HepG2 (cell line): ENCODE data around the gene PDGFRB. TPM values are rescaled to one million over a fixed set of nuclear protein-coding genes. Genes with fewer than 3 reads are reported as not detected.

ENCODE experiments used
- ATAC-seq: fragments of 200-7000 bp; cut with Tn5 transposase; 3 replicates; pipeline ENCODE4 v1.9.1; 2020; ENCODE audit warnings: mild to moderate bottlenecking, moderate library complexity
- BruUV-seq: library from RNA; stranded (reverse); fragments of 400-500 nt; replicated peaks from 2 replicates; lab custom pipeline; 2021; lab: Mats Ljungman, UMichigan
- CTCF ChIA-PET: fragments of 300-600 bp; formaldehyde crosslinking; extraction: SDS; loops from one replicate; lab custom pipeline; 2021; ENCODE audit warnings: low total read pairs, inconsistent platforms, low intra/inter-chr PET ratio; lab: Yijun Ruan, JAX
- POLR2A ChIA-PET: fragments of 350-600 bp; sonication (Branson Sonifier 250); formaldehyde crosslinking; loops from one replicate; lab custom pipeline; 2020; ENCODE audit warnings: antibody characterized with exemption, inconsistent platforms; lab: Yijun Ruan, JAX
- DNase-seq: peaks from one replicate; pipeline ENCODE4 v3.0.0-alpha.2; 2015; ENCODE audit warnings: low spot score
- FAIRE-seq: peaks from 3 replicates; lab custom pipeline; 2011; peaks lifted over from hg19 to GRCh38; lab: Jason Lieb, UNC
- H2AFZ ChIP-seq: one replicate; pipeline ENCODE4 v1.6.1; 2011; ENCODE audit warnings: low read length, inconsistent platforms
- H3K27ac ChIP-seq: fragments of 300-600 bp; 3 replicates; pipeline ENCODE4 v1.8.0; 2011; ENCODE audit warnings: mixed run types, mild to moderate bottlenecking, mixed read lengths, low read length, inconsistent platforms; ENCODE audit not compliant: insufficient read depth; ENCODE audit errors: extremely low read length
- H3K27me3 ChIP-seq, 2 experiments: fragments of 200-600 bp in 1 of 2; 2 replicates in 1 of 2; 3 replicates in 1 of 2; pipeline versions ENCODE4 v1.6.0 to v1.8.0; 2011; ENCODE audit warnings: low read length in 2 of 2, mild to moderate bottlenecking in 2 of 2, moderate library complexity in 2 of 2, inconsistent platforms in 1 of 2; ENCODE audit not compliant: insufficient read depth in 2 of 2, control insufficient read depth in 1 of 2
- H3K36me3 ChIP-seq, 2 experiments: fragments of 200-600 bp in 1 of 2; replicated peaks in 1 of 2; 2 replicates in 1 of 2; 3 replicates in 1 of 2; pipeline versions ENCODE4 v1.5.1 to v1.8.0; 2011; ENCODE audit warnings: low read length in 2 of 2, inconsistent platforms in 1 of 2; ENCODE audit not compliant: insufficient read depth in 2 of 2, control insufficient read depth in 1 of 2
- H3K4me1 ChIP-seq: 2 replicates; pipeline ENCODE4 v1.5.1; 2012; ENCODE audit warnings: low read length, inconsistent platforms; ENCODE audit not compliant: insufficient read depth
- H3K4me2 ChIP-seq: 2 replicates; pipeline ENCODE4 v1.6.0; 2011; ENCODE audit warnings: low read depth, low read length, inconsistent platforms
- H3K4me3 ChIP-seq, 3 experiments: fragments of 200-600 bp in 1 of 3; sonication (generic), shearing (Covaris generic) in 1 of 3; replicated peaks in 1 of 3; 2 replicates each; pipeline ENCODE4 v1.5.1; 2011 to 2016; ENCODE audit warnings: low read length in 3 of 3, inconsistent platforms in 2 of 3, low read depth in 2 of 3, mild to moderate bottlenecking in 2 of 3, control low read depth in 1 of 3, mixed read lengths in 1 of 3; ENCODE audit not compliant: insufficient read depth in 1 of 3
- H3K79me2 ChIP-seq: one replicate; pipeline ENCODE4 v1.6.1; 2011; ENCODE audit warnings: low read length, inconsistent platforms; ENCODE audit not compliant: insufficient read depth
- H3K9ac ChIP-seq: 2 replicates; pipeline ENCODE4 v1.6.0; 2011; ENCODE audit warnings: mild to moderate bottlenecking, low read depth, low read length, inconsistent platforms; ENCODE audit not compliant: insufficient read depth
- H3K9me3 ChIP-seq: 2 replicates; pipeline ENCODE4 v1.5.1; 2012; ENCODE audit warnings: mild to moderate bottlenecking, low read length
- H4K20me1 ChIP-seq: 2 replicates; pipeline ENCODE4 v1.6.0; 2011; ENCODE audit warnings: inconsistent platforms, mild to moderate bottlenecking, low read length, moderate library complexity; ENCODE audit not compliant: insufficient read depth
- AKNA ChIP-seq: sonication (generic); formaldehyde crosslinking; IDR thresholded peaks from 2 replicates; pipeline ENCODE4 v1.4.0; 2020; ENCODE audit warnings: missing genetic modification reagents, borderline replicate concordance
- BRD4 ChIP-seq: sonication (generic); formaldehyde crosslinking; IDR thresholded peaks from 2 replicates; pipeline ENCODE4 v1.4.0; 2020; ENCODE audit warnings: missing genetic modification reagents
- CERS6 ChIP-seq: sonication (generic); formaldehyde crosslinking; IDR thresholded peaks from 2 replicates; pipeline ENCODE4 v1.5.0; 2020; ENCODE audit warnings: missing genetic modification reagents
- HOXA7 ChIP-seq: sonication (generic); formaldehyde crosslinking; IDR thresholded peaks from 2 replicates; pipeline ENCODE4 v1.8.1; 2022; ENCODE audit warnings: mild to moderate bottlenecking, missing genetic modification reagents, moderate library complexity
- KAT7 ChIP-seq: IDR thresholded peaks from 2 replicates; pipeline ENCODE4 v1.6.1; 2018; ENCODE audit warnings: borderline replicate concordance, missing compliant biosample characterization
- TSC22D2 ChIP-seq: sonication (generic); formaldehyde crosslinking; IDR thresholded peaks from 2 replicates; pipeline ENCODE4 v1.5.1; 2020; ENCODE audit warnings: missing genetic modification reagents, mild to moderate bottlenecking, borderline replicate concordance
- ZFP1 ChIP-seq: IDR thresholded peaks from 2 replicates; pipeline ENCODE4 v1.6.1; 2016
- ZFP37 ChIP-seq: sonication (generic); formaldehyde crosslinking; IDR thresholded peaks from 2 replicates; pipeline ENCODE4 v1.4.0; 2020; ENCODE audit warnings: missing genetic modification reagents, borderline replicate concordance
- ZFP82 ChIP-seq: sonication (generic); formaldehyde crosslinking; IDR thresholded peaks from 2 replicates; pipeline ENCODE4 v1.5.1; 2020; ENCODE audit warnings: mild to moderate bottlenecking, missing genetic modification reagents, borderline replicate concordance
- ZFY ChIP-seq: sonication (generic); formaldehyde crosslinking; IDR thresholded peaks from 2 replicates; pipeline ENCODE4 v1.4.0; 2020; ENCODE audit warnings: missing genetic modification reagents
- ZGPAT ChIP-seq: IDR thresholded peaks from 2 replicates; pipeline ENCODE4 v1.6.1; 2016; ENCODE audit warnings: mild to moderate bottlenecking
- ZNF275 ChIP-seq: sonication (generic); formaldehyde crosslinking; IDR thresholded peaks from 2 replicates; pipeline ENCODE4 v1.8.0; 2022; ENCODE audit warnings: missing genetic modification reagents, mild to moderate bottlenecking, inconsistent platforms, borderline replicate concordance
- ZNF383 ChIP-seq: sonication (generic); formaldehyde crosslinking; IDR thresholded peaks from 2 replicates; pipeline ENCODE4 v1.4.0; 2020; ENCODE audit warnings: missing genetic modification reagents, mild to moderate bottlenecking, borderline replicate concordance
- ZNF580 ChIP-seq: IDR thresholded peaks from 2 replicates; pipeline ENCODE4 v1.6.1; 2016; ENCODE audit warnings: low read depth, borderline replicate concordance
- ZNF761 ChIP-seq: sonication (generic); formaldehyde crosslinking; conservative IDR thresholded peaks from 2 replicates; pipeline ENCODE4 v1.4.0; 2020; ENCODE audit warnings: mild to moderate bottlenecking, missing genetic modification reagents
- WGBS: methylation state at CpG from one replicate; pipeline ENCODE4 v1.1.6; 2017; ENCODE audit warnings: low lambda C conversion rate; 5-methylcytosine and 5-hydroxymethylcytosine counted together
- in situ Hi-C: cut with HindIII; loops from 2 replicates; pipeline ENCODE4 v1.10.0; 2017; ENCODE audit warnings: low pct_unique_long_range_greater_than_20kb; ENCODE audit not compliant: extremely low pct_ligation_motif_present
- intact Hi-C: fragments of 100-400 bp; cut with micrococcal nuclease; formaldehyde crosslinking; loops from one replicate; pipeline ENCODE4 v1.10.0; 2022; ENCODE audit not compliant: unreplicated experiment
- polyA plus RNA-seq, 8 experiments: library from polyadenylated mRNA; depleted of rRNA in 3 of 8; stranded (reverse) in 7 of 8; unstranded in 1 of 8; fragments of >200 nt; fragmentation: Illumina TruSeq in 4 of 8; extraction: Trizol in 4 of 8; gene quantifications; 2 replicates each; pipeline versions ENCODE4 v1.2.1 to v1.2.3, GENCODE V29; 2011 to 2016; ENCODE audit warnings: low read depth in 4 of 8, missing spikeins in 1 of 8, mixed read lengths in 1 of 8; ENCODE audit not compliant: insufficient read depth in 1 of 8
- total RNA-seq, 5 experiments: library from RNA; depleted of rRNA; stranded (reverse); fragments of >200 nt; fragmentation: Illumina TruSeq; extraction: Trizol; gene quantifications; 2 replicates each; pipeline ENCODE4 v1.2.3, GENCODE V29; 2016; ENCODE audit warnings: low read depth in 1 of 5

PDGFRB gene
- total and polyA plus RNA-seq, 2 of the 13 experiments (the other 11 are each of a cell fraction or from before 2014, with no cell fraction given), result 4.0 to 21.0 TPM

GRCh38 chr5:150068961-150069645, 86.5 kb downstream of the PDGFRB start:
- H3K27me3 ChIP-seq, result peaks cover 7 to 36% of the 10 kb centered on the region in 2 experiments; a peak in 4 of 5 replicates
- intact Hi-C loops, result no loop called here
- in situ Hi-C loops, result no loop called here
- no peaks in the 10 kb centered on the region for H3K9me3 ChIP-seq
- H3K9ac ChIP-seq, result no peak overlapping the region
- ChIA-PET POLR2A (no interaction called here), CTCF (no interaction called here)
- ATAC-seq (peak; percentile 7; the same call in 1 of the 3 replicates), DNase-seq (no peak), FAIRE-seq (no peak)
- 37% methylated on average over 10 of the region's 12 CpGs for WGBS
- TF ChIP-seq ZFP37 (CRISPR knock-in tag) (no peak), AKNA (no peak), ZNF580 (no peak), HOXA7 (CRISPR knock-in tag) (no peak), KAT7 (CRISPR knock-in tag) (no peak), ZNF761 (CRISPR knock-in tag) (no peak), BRD4 (CRISPR knock-in tag) (no peak), ZFP82 (CRISPR knock-in tag) (no peak), ZFY (no peak), ZFP1 (CRISPR knock-in tag) (no peak), ZGPAT (CRISPR knock-in tag) (no peak), ZNF275 (no peak), CERS6 (CRISPR knock-in tag) (no peak), ZNF383 (CRISPR knock-in tag) (no peak), TSC22D2 (CRISPR knock-in tag) (no peak)
- H2AFZ ChIP-seq, result no peak overlapping the region
- H3K4me3 ChIP-seq, result no peak overlapping the region
- BruUV-seq, result no TSS peak
- H3K4me1 ChIP-seq, result peaks cover 6% of the 10 kb centered on the region; the same call in 1 of the 2 replicates
- no peaks in the 10 kb centered on the region for H3K79me2 ChIP-seq
- no peaks in the 10 kb centered on the region for H3K36me3 ChIP-seq
- H3K27ac ChIP-seq, result no peak overlapping the region
- H3K4me2 ChIP-seq, result no peak overlapping the region
- no peaks in the 10 kb centered on the region for H4K20me1 ChIP-seq
